GM23338 (cell line): ENCODE data around the gene AGTR1. TPM values are rescaled to one million over a fixed set of nuclear protein-coding genes. Genes with fewer than 3 reads are reported as not detected.

Experiments
- CREB1 ChIP-seq: fragments of 250-450 bp; sonication (Bioruptor Pico); IDR thresholded peaks from 2 replicates; pipeline ENCODE4 v1.5.0; 2020; ENCODE audit warnings: low read depth, mild to moderate bottlenecking, moderate library complexity
- EZH2 ChIP-seq: fragments of 200-600 bp; sonication (generic); IDR thresholded peaks from one replicate; pipeline ENCODE4 v1.8.0; 2017; ENCODE audit warnings: antibody characterized with exemption, mild to moderate bottlenecking, low read depth; ENCODE audit not compliant: unreplicated experiment
- EZH2phosphoT487 ChIP-seq: fragments of 200-600 bp; sonication (generic); IDR thresholded peaks from one replicate; pipeline ENCODE4 v1.8.1; 2018; ENCODE audit warnings: antibody characterized with exemption; ENCODE audit not compliant: unreplicated experiment
- JUNB ChIP-seq: IDR thresholded peaks from one replicate; pipeline ENCODE4 v1.6.1; 2016; ENCODE audit warnings: antibody characterized with exemption; ENCODE audit not compliant: unreplicated experiment
- POLR2AphosphoS5 ChIP-seq: IDR thresholded peaks from 2 replicates; pipeline ENCODE4 v1.6.1; 2016; ENCODE audit warnings: antibody characterized with exemption, low read depth
- STAT1 ChIP-seq: IDR thresholded peaks from one replicate; pipeline ENCODE4 v1.6.1; 2016; ENCODE audit warnings: antibody characterized with exemption; ENCODE audit not compliant: unreplicated experiment
- ZNF114 ChIP-seq: fragments of 250-450 bp; sonication (Bioruptor Pico); IDR thresholded peaks from 2 replicates; pipeline ENCODE4 v1.5.0; 2020; ENCODE audit warnings: mild to moderate bottlenecking, moderate library complexity
- ZNF331 ChIP-seq: fragments of 250-450 bp; sonication (Bioruptor Pico); IDR thresholded peaks from 2 replicates; pipeline ENCODE4 v1.5.0; 2020; ENCODE audit warnings: low read depth, mild to moderate bottlenecking, moderate library complexity
- polyA plus RNA-seq: library from polyadenylated mRNA; unstranded; fragments of >200 nt; fragmentation: Nextera tagmentation; extraction: Ambion mirVana; gene quantifications from 2 replicates; pipeline ENCODE4 v1.2.1, GENCODE V29; 2016
- total RNA-seq: library from RNA; depleted of rRNA; stranded (reverse); fragments of >200 nt; shearing (Covaris generic); gene quantifications from 2 replicates; pipeline ENCODE4 v1.2.3, GENCODE V29; 2014
- TF ChIP-seq, protein P1 (sequence below): fragments of 250-450 bp; sonication (Bioruptor Pico); IDR thresholded peaks from 2 replicates; pipeline ENCODE4 v1.5.0; 2020; ENCODE audit warnings: mild to moderate bottlenecking, moderate library complexity
- TF ChIP-seq, protein P2 (sequence below): IDR thresholded peaks from 2 replicates; pipeline ENCODE4 v1.6.1; 2016; ENCODE audit warnings: antibody characterized with exemption
- TF ChIP-seq, protein P3 (sequence below), 2 experiments: fragments of 200-600 bp in 1 of 2; sonication (generic) in 1 of 2; conservative IDR thresholded peaks; 2 replicates each; pipeline versions ENCODE4 v1.5.1 to v1.6.1; 2016 to 2017; ENCODE audit warnings: antibody characterized with exemption in 2 of 2, low read depth in 2 of 2, mild to moderate bottlenecking in 2 of 2, moderate library complexity in 1 of 2

AGTR1 gene
- total and polyA plus RNA-seq, 2 experiments from 2014 or later = 0.16 TPM; not detected in 1

DNA sequence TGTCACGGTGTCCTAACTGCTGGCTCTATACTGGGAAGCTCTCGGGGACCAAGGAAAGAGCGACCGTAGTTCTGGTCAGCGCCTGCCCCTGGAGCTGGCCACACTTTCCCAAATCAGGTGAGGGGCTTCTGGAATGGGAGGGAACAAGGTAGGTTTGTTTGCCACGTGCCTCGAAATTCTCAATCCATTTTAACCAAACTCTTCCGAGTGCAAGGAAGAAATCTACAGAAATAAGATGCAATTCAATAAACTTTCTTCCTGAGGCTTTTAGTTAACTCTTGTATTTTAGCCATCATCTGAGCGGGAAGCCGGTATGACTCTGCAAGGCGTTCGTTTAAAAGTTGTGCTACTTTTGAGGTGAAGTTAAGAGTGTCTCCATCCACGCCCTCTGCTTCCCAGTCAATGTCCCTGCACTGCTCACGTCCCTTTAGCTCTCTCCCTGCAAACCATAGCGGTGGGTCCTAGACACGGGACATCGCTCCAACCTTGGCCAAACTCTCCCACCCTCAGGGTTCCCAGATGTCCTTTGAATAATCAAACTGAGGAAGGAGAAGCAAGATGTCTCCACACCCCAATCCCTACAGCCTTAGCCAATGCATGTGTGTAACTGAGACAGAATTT, 597 bp downstream of the AGTR1 start (continued):
- TF ChIP-seq, protein P1, sequence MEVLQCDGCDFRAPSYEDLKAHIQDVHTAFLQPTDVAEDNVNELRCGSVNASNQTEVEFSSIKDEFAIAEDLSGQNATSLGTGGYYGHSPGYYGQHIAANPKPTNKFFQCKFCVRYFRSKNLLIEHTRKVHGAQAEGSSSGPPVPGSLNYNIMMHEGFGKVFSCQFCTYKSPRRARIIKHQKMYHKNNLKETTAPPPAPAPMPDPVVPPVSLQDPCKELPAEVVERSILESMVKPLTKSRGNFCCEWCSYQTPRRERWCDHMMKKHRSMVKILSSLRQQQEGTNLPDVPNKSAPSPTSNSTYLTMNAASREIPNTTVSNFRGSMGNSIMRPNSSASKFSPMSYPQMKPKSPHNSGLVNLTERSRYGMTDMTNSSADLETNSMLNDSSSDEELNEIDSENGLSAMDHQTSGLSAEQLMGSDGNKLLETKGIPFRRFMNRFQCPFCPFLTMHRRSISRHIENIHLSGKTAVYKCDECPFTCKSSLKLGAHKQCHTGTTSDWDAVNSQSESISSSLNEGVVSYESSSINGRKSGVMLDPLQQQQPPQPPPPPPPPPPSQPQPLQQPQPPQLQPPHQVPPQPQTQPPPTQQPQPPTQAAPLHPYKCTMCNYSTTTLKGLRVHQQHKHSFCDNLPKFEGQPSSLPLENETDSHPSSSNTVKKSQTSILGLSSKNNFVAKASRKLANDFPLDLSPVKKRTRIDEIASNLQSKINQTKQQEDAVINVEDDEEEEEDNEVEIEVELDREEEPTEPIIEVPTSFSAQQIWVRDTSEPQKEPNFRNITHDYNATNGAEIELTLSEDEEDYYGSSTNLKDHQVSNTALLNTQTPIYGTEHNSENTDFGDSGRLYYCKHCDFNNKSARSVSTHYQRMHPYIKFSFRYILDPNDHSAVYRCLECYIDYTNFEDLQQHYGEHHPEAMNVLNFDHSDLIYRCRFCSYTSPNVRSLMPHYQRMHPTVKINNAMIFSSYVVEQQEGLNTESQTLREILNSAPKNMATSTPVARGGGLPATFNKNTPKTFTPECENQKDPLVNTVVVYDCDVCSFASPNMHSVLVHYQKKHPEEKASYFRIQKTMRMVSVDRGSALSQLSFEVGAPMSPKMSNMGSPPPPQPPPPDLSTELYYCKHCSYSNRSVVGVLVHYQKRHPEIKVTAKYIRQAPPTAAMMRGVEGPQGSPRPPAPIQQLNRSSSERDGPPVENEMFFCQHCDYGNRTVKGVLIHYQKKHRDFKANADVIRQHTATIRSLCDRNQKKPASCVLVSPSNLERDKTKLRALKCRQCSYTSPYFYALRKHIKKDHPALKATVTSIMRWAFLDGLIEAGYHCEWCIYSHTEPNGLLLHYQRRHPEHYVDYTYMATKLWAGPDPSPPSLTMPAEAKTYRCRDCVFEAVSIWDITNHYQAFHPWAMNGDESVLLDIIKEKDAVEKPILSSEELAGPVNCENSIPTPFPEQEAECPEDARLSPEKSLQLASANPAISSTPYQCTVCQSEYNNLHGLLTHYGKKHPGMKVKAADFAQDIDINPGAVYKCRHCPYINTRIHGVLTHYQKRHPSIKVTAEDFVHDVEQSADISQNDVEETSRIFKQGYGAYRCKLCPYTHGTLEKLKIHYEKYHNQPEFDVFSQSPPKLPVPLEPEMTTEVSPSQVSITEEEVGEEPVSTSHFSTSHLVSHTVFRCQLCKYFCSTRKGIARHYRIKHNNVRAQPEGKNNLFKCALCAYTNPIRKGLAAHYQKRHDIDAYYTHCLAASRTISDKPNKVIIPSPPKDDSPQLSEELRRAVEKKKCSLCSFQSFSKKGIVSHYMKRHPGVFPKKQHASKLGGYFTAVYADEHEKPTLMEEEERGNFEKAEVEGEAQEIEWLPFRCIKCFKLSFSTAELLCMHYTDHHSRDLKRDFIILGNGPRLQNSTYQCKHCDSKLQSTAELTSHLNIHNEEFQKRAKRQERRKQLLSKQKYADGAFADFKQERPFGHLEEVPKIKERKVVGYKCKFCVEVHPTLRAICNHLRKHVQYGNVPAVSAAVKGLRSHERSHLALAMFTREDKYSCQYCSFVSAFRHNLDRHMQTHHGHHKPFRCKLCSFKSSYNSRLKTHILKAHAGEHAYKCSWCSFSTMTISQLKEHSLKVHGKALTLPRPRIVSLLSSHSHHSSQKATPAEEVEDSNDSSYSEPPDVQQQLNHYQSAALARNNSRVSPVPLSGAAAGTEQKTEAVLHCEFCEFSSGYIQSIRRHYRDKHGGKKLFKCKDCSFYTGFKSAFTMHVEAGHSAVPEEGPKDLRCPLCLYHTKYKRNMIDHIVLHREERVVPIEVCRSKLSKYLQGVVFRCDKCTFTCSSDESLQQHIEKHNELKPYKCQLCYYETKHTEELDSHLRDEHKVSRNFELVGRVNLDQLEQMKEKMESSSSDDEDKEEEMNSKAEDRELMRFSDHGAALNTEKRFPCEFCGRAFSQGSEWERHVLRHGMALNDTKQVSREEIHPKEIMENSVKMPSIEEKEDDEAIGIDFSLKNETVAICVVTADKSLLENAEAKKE (CRISPR knock-in tag) = no peak
- TF ChIP-seq ZNF331 (CRISPR knock-in tag) = no peak
- TF ChIP-seq, protein P2, sequence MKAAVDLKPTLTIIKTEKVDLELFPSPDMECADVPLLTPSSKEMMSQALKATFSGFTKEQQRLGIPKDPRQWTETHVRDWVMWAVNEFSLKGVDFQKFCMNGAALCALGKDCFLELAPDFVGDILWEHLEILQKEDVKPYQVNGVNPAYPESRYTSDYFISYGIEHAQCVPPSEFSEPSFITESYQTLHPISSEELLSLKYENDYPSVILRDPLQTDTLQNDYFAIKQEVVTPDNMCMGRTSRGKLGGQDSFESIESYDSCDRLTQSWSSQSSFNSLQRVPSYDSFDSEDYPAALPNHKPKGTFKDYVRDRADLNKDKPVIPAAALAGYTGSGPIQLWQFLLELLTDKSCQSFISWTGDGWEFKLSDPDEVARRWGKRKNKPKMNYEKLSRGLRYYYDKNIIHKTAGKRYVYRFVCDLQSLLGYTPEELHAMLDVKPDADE = no peak
- TF ChIP-seq CREB1 (CRISPR knock-in tag) = no peak
- TF ChIP-seq ZNF114 (CRISPR knock-in tag) = no peak
- TF ChIP-seq, protein P3, sequence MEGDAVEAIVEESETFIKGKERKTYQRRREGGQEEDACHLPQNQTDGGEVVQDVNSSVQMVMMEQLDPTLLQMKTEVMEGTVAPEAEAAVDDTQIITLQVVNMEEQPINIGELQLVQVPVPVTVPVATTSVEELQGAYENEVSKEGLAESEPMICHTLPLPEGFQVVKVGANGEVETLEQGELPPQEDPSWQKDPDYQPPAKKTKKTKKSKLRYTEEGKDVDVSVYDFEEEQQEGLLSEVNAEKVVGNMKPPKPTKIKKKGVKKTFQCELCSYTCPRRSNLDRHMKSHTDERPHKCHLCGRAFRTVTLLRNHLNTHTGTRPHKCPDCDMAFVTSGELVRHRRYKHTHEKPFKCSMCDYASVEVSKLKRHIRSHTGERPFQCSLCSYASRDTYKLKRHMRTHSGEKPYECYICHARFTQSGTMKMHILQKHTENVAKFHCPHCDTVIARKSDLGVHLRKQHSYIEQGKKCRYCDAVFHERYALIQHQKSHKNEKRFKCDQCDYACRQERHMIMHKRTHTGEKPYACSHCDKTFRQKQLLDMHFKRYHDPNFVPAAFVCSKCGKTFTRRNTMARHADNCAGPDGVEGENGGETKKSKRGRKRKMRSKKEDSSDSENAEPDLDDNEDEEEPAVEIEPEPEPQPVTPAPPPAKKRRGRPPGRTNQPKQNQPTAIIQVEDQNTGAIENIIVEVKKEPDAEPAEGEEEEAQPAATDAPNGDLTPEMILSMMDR (conservative IDR thresholded peaks at IDR 0.05; ENCODE audit: low read depth in 2 of 2) = no peak
- no peak for TF ChIP-seq EZH2phosphoT487
- no peak for TF ChIP-seq STAT1
- TF ChIP-seq POLR2AphosphoS5 = no peak
- TF ChIP-seq EZH2 = no peak
- TF ChIP-seq JUNB = no peak
